GM12878 (cell line): ENCODE data around the gene TRPM1. TPM values are rescaled to one million over a fixed set of nuclear protein-coding genes. Genes with fewer than 3 reads are reported as not detected.

Experiments used
- ATAC-seq: fragments of 200-7000 bp; cut with Tn5 transposase; 3 replicates; pipeline ENCODE4 v1.9.1; 2020; ENCODE audit warnings: mild to moderate bottlenecking, moderate library complexity
- BruUV-seq: library from RNA; stranded (reverse); fragments of 400-500 nt; replicated peaks from 2 replicates; lab custom pipeline; 2021; lab: Mats Ljungman, UMichigan
- CTCF ChIA-PET: fragments of 300-600 bp; sonication (Branson Sonifier 250); formaldehyde crosslinking; extraction: SDS; loops from one replicate; lab custom pipeline; 2021; ENCODE audit warnings: inconsistent platforms; lab: Yijun Ruan, JAX
- POLR2A ChIA-PET: fragments of 350-600 bp; formaldehyde crosslinking; extraction: SDS; loops from one replicate; lab custom pipeline; 2021; ENCODE audit warnings: inconsistent platforms; lab: Charles Lee
- RAD21 ChIA-PET: fragments of 300-600 bp; sonication (Branson Sonifier 250); formaldehyde crosslinking; loops from one replicate; lab custom pipeline; 2023; ENCODE audit warnings: antibody characterized with exemption; ENCODE audit not compliant: unreplicated experiment; lab: Charles Lee
- SMC1A ChIA-PET: fragments of 300-600 bp; sonication (Branson Sonifier 250); formaldehyde crosslinking; loops from one replicate; lab custom pipeline; 2023; ENCODE audit not compliant: unreplicated experiment, uncharacterized antibody; lab: Charles Lee
- DNase-seq: peaks from one replicate; pipeline ENCODE4 v3.0.0-alpha.2; 2011; ENCODE audit warnings: low read depth, low spot score
- FAIRE-seq: peaks from 3 replicates; lab custom pipeline; 2011; peaks lifted over from hg19 to GRCh38; lab: Jason Lieb, UNC
- H2AFZ ChIP-seq: 2 replicates; pipeline ENCODE4 v1.6.0; 2011; ENCODE audit warnings: low read depth, low read length, control low read depth; ENCODE audit not compliant: control insufficient read depth
- H3K27ac ChIP-seq: 2 replicates; pipeline ENCODE4 v1.5.1; 2011; ENCODE audit warnings: control low read depth; ENCODE audit not compliant: control insufficient read depth, insufficient read depth
- H3K27me3 ChIP-seq, 2 experiments: replicated peaks in 1 of 2; 2 replicates each; pipeline versions ENCODE4 v1.6.0 to v1.6.1; 2011; ENCODE audit warnings: low read length in 1 of 2; ENCODE audit not compliant: control insufficient read depth in 2 of 2, insufficient read depth in 2 of 2
- H3K36me3 ChIP-seq, 2 experiments: 2 replicates each; pipeline ENCODE4 v1.5.1; 2011; ENCODE audit warnings: low read length in 1 of 2; ENCODE audit not compliant: control insufficient read depth in 2 of 2, insufficient read depth in 2 of 2
- H3K4me1 ChIP-seq: 2 replicates; pipeline ENCODE4 v1.6.1; 2011; ENCODE audit warnings: mild to moderate bottlenecking, low read length, moderate library complexity, mixed read lengths; ENCODE audit not compliant: control insufficient read depth, insufficient read depth
- H3K4me2 ChIP-seq: 2 replicates; pipeline ENCODE4 v1.6.0; 2011; ENCODE audit warnings: control low read depth; ENCODE audit not compliant: control insufficient read depth, insufficient read depth
- H3K4me3 ChIP-seq: fragments of 200-600 bp; sonication (generic); 2 replicates; pipeline ENCODE4 v1.5.1; 2016
- H3K79me2 ChIP-seq: 2 replicates; pipeline ENCODE4 v1.6.0; 2011; ENCODE audit warnings: low read length; ENCODE audit not compliant: control insufficient read depth, insufficient read depth
- H3K9ac ChIP-seq: 2 replicates; pipeline ENCODE4 v1.8.0; 2011; ENCODE audit warnings: low read length, control low read depth, mixed read lengths; ENCODE audit not compliant: control insufficient read depth, insufficient read depth
- H3K9me3 ChIP-seq: replicated peaks from 3 replicates; pipeline ENCODE4 v1.5.1; 2011; ENCODE audit warnings: mild to moderate bottlenecking, low read length; ENCODE audit not compliant: control insufficient read depth, insufficient read depth
- H4K20me1 ChIP-seq: 2 replicates; pipeline ENCODE4 v1.6.0; 2011; ENCODE audit not compliant: control insufficient read depth, insufficient read depth
- ASH2L ChIP-seq: fragments of 300-600, 200-600 bp; sonication (generic); IDR thresholded peaks from 2 replicates; pipeline ENCODE4 v1.6.1; 2017; ENCODE audit warnings: low read depth, mild to moderate bottlenecking, borderline replicate concordance
- BMI1 ChIP-seq: fragments of 450-650 bp; IDR thresholded peaks from 2 replicates; pipeline ENCODE4 v1.6.1; 2016; ENCODE audit warnings: mild to moderate bottlenecking, moderate library complexity, borderline replicate concordance
- CREB1 ChIP-seq: IDR thresholded peaks from 2 replicates; pipeline ENCODE4 v1.6.1; 2012; ENCODE audit warnings: low read depth, mild to moderate bottlenecking, inconsistent platforms
- CTCF ChIP-seq, 3 experiments: IDR thresholded peaks in 2 of 3; conservative IDR thresholded peaks in 1 of 3; 2 replicates each; pipeline ENCODE4 v1.5.1; 2011; ENCODE audit warnings: low read depth in 3 of 3, low read length in 3 of 3, mild to moderate bottlenecking in 3 of 3, control low read depth in 2 of 3, moderate library complexity in 2 of 3, inconsistent platforms in 1 of 3, mixed read lengths in 1 of 3; ENCODE audit not compliant: control insufficient read depth in 2 of 3, insufficient read depth in 1 of 3; ENCODE audit errors: extremely low read depth in 1 of 3
- EGR1 ChIP-seq, 2 experiments: IDR thresholded peaks; 1 replicate in 1 of 2; 2 replicates in 1 of 2; pipeline ENCODE4 v1.6.1; 2011 to 2012; ENCODE audit warnings: low read depth in 2 of 2, low read length in 2 of 2, borderline replicate concordance in 1 of 2, mild to moderate bottlenecking in 1 of 2, moderate library complexity in 1 of 2
- JUNB ChIP-seq: IDR thresholded peaks from 2 replicates; pipeline ENCODE4 v1.6.1; 2016; ENCODE audit warnings: antibody characterized with exemption, mild to moderate bottlenecking
- RELB ChIP-seq: fragments of 450-650 bp; IDR thresholded peaks from 2 replicates; pipeline ENCODE4 v1.6.1; 2017; ENCODE audit warnings: low read depth, mild to moderate bottlenecking, moderate library complexity
- SMAD1 ChIP-seq: fragments of 450-650 bp; IDR thresholded peaks from 2 replicates; pipeline ENCODE4 v1.6.1; 2018; ENCODE audit warnings: mild to moderate bottlenecking, low read depth; ENCODE audit not compliant: partially characterized antibody
- WGBS: methylation state at CpG from one replicate; pipeline ENCODE4 v1.1.6; 2016; ENCODE audit warnings: low lambda C conversion rate; ENCODE audit not compliant: insufficient replicate concordance, insufficient coverage; ENCODE audit errors: missing lambda C conversion rate; 5-methylcytosine and 5-hydroxymethylcytosine counted together
- in situ Hi-C: fragments of 300-500 bp; cut with MboI; formaldehyde crosslinking; loops from 9 replicates; pipeline ENCODE4 v1.14.3; 2018; ENCODE audit warnings: mixed read lengths
- intact Hi-C: fragments of 100-400 bp; cut with micrococcal nuclease; formaldehyde crosslinking; loops from one replicate; pipeline ENCODE4 v1.14.2; 2022; ENCODE audit not compliant: unreplicated experiment
- polyA plus RNA-seq, 11 experiments: library from polyadenylated mRNA; depleted of rRNA in 4 of 11; unstranded in 6 of 11; stranded (reverse) in 5 of 11; fragments of >200 nt; fragmentation: Nextera tagmentation in 4 of 11; fragmentation: Illumina TruSeq in 1 of 11; extraction: Ambion mirVana in 4 of 11; extraction: Trizol in 1 of 11; gene quantifications; 1 replicate in 1 of 11; 2 replicates in 10 of 11; pipeline versions ENCODE4 v1.2.1 to v1.2.3, GENCODE V29; 2011 to 2016; ENCODE audit warnings: inconsistent platforms in 2 of 11, missing spikeins in 2 of 11, low read depth in 1 of 11
- total RNA-seq, 4 experiments: library from RNA; depleted of rRNA in 3 of 4; stranded (reverse); fragments of >200 nt in 3 of 4; fragmentation: Illumina TruSeq in 1 of 4; extraction: Trizol in 1 of 4; gene quantifications; 2 replicates each; pipeline versions ENCODE4 v1.2.1 to v1.2.3, GENCODE V29; 2013 to 2021
- TF ChIP-seq, protein P1 (sequence below): fragments of 450-650 bp; IDR thresholded peaks from 2 replicates; pipeline ENCODE4 v1.6.1; 2017; ENCODE audit warnings: mild to moderate bottlenecking, moderate library complexity

Gene TRPM1
- total and polyA plus RNA-seq, 10 of the 15 experiments (the other 5 are each of a cell fraction or from before 2014, with no cell fraction given), result 0.01 to 0.10 (median 0.05) TPM; not detected in 4

- TF ChIP-seq ASH2L (no peak), BMI1 (no peak), JUNB (no peak), EGR1 (IDR thresholded peaks at IDR 0.05; ENCODE audit: borderline replicate concordance in 1 of 2, low read depth in 2 of 2, low read length in 2 of 2) (no peak), SMAD1 (no peak), CREB1 (no peak), RELB (no peak), CTCF (IDR thresholded peaks at IDR 0.05 in 2 of 3, conservative IDR thresholded peaks at IDR 0.05 in 1 of 3; ENCODE audit: control insufficient read depth in 2 of 3, extremely low read depth in 1 of 3, insufficient read depth in 1 of 3, low read depth in 3 of 3, low read length in 3 of 3) (no peak)
- TF ChIP-seq, protein P1, sequence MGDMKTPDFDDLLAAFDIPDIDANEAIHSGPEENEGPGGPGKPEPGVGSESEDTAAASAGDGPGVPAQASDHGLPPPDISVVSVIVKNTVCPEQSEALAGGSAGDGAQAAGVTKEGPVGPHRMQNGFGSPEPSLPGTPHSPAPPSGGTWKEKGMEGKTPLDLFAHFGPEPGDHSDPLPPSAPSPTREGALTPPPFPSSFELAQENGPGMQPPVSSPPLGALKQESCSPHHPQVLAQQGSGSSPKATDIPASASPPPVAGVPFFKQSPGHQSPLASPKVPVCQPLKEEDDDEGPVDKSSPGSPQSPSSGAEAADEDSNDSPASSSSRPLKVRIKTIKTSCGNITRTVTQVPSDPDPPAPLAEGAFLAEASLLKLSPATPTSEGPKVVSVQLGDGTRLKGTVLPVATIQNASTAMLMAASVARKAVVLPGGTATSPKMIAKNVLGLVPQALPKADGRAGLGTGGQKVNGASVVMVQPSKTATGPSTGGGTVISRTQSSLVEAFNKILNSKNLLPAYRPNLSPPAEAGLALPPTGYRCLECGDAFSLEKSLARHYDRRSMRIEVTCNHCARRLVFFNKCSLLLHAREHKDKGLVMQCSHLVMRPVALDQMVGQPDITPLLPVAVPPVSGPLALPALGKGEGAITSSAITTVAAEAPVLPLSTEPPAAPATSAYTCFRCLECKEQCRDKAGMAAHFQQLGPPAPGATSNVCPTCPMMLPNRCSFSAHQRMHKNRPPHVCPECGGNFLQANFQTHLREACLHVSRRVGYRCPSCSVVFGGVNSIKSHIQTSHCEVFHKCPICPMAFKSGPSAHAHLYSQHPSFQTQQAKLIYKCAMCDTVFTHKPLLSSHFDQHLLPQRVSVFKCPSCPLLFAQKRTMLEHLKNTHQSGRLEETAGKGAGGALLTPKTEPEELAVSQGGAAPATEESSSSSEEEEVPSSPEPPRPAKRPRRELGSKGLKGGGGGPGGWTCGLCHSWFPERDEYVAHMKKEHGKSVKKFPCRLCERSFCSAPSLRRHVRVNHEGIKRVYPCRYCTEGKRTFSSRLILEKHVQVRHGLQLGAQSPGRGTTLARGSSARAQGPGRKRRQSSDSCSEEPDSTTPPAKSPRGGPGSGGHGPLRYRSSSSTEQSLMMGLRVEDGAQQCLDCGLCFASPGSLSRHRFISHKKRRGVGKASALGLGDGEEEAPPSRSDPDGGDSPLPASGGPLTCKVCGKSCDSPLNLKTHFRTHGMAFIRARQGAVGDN, result no peak
- TF ChIP-seq, all 136 proteins: peak for 0
- ChIA-PET SMC1A (interaction anchor here (0.7 to 1.5 kb wide), 2 partner anchors 11 to 20 kb away, joined by 4 read pairs; no protein-coding TSS in a partner anchor), POLR2A (interaction anchor here (1.4 kb wide), 1 partner anchor 20 kb away, joined by 4 read pairs; no protein-coding TSS in a partner anchor), RAD21 (no interaction called here), CTCF (interaction anchor here (1.9 kb wide), 1 partner anchor 10 kb away, joined by 4 read pairs; no protein-coding TSS in a partner anchor)
- Histone ChIP-seq H3K4me1 (peaks cover 4% of the 10 kb centered on the region), H4K20me1 (no peaks in the 10 kb centered on the region), H3K9me3 (no peaks in the 10 kb centered on the region; the same call in 2 of the 3 replicates), H3K9ac (no peak overlapping the region), H3K36me3 (no peaks in the 10 kb centered on the region), H3K4me3 (no peak overlapping the region), H3K4me2 (no peak overlapping the region), H3K27ac (no peak overlapping the region), H2AFZ (no peak overlapping the region; the same call in 1 of the 2 replicates), H3K79me2 (no peaks in the 10 kb centered on the region), H3K27me3 (no peaks in the 10 kb centered on the region)
- ATAC-seq, result no peak
- no TSS peak for BruUV-seq
- no peak for FAIRE-seq
- intact Hi-C loops, result no loop called here
- no peak for DNase-seq
- in situ Hi-C loops, result no loop called here
- 40% methylated on average over 5 of the region's 5 CpGs for WGBS
Observed at GRCh38 chr15:31024330-31024729, 77.2 kb downstream of the TRPM1 start.
